Colonic mucosa (tissue), 4 donors: Measurements from ENCODE around the gene NABP1. TPM values are rescaled to one million over a fixed set of nuclear protein-coding genes. Genes with fewer than 3 reads are reported as not detected.

ENCODE experiments used
- DNase-seq: peaks from one replicate; pipeline ENCODE4 v3.0.0-alpha.2; 2020
- H3K27ac ChIP-seq: fragments of 200-600 bp; one replicate; pipeline ENCODE4 v1.8.0; 2021
- H3K27me3 ChIP-seq: fragments of 200-600 bp; one replicate; pipeline ENCODE4 v1.8.0; 2021
- H3K36me3 ChIP-seq: fragments of 200-600 bp; one replicate; pipeline ENCODE4 v1.8.0; 2021
- H3K4me1 ChIP-seq: fragments of 200-600 bp; one replicate; pipeline ENCODE4 v1.8.0; 2021; ENCODE audit warnings: mild to moderate bottlenecking
- H3K4me3 ChIP-seq: fragments of 200-600 bp; one replicate; pipeline ENCODE4 v1.8.0; 2021
- H3K9ac ChIP-seq, 2 donors: one replicate each; pipeline ENCODE4 v1.7.0; 2013; ENCODE audit warnings: control low read depth in 2 of 2, low read depth in 2 of 2, low read length in 2 of 2
- H3K9me3 ChIP-seq: fragments of 200-600 bp; one replicate; pipeline ENCODE4 v1.8.0; 2021
- CTCF ChIP-seq: fragments of 200-600 bp; IDR thresholded peaks from one replicate; pipeline ENCODE4 v1.8.0; 2022; ENCODE audit warnings: antibody characterized with exemption, mild to moderate bottlenecking
- intact Hi-C: fragments of 100-400 bp; cut with DNase I; formaldehyde crosslinking; loops from one replicate; pipeline ENCODE4 v1.14.1; 2022
- total RNA-seq, 2 donors: library from RNA; stranded (reverse); fragmentation: NEBNext Ultra II Directional in 1 of 2; extraction: Animal tissue kit (Norgen Biotek cat#: 25700) in 1 of 2; gene quantifications; one replicate each; pipeline ENCODE4 v1.2.1, GENCODE V29; 2021
- donor health status: healthy.
- donor health status: DM: no; HTN: no; CAD: no.
- donor health status: DM: no; HTN: no; CAD: no.

The NABP1 gene
- total RNA-seq, 2 donors from 2014 or later: 10.1 to 15.9 TPM

- DNase-seq: no peak
- H3K27me3 ChIP-seq: no peaks in the 10 kb centered on the region
- H3K9ac ChIP-seq: no peak overlapping the region
- H3K36me3 ChIP-seq: no peaks in the 10 kb centered on the region
- H3K27ac ChIP-seq: no peak overlapping the region
- no peak for TF ChIP-seq CTCF
- H3K9me3 ChIP-seq: no peaks in the 10 kb centered on the region
- intact Hi-C loops: no loop called here
- H3K4me1 ChIP-seq: no peaks in the 10 kb centered on the region
- no peak overlapping the region for H3K4me3 ChIP-seq
These were observed 7.9 kb upstream of the NABP1 start for GRCh38 chr2:191670076-191670475.

GRCh38 chr2:191670787-191671186 lies 7.1 kb upstream of the NABP1 start:
- DNase-seq: no peak
- no peak for TF ChIP-seq CTCF
- Histone ChIP-seq H3K4me1 (no peaks in the 10 kb centered on the region), H3K27me3 (no peaks in the 10 kb centered on the region), H3K27ac (no peak overlapping the region), H3K4me3 (no peak overlapping the region), H3K9ac (no peak overlapping the region), H3K9me3 (no peaks in the 10 kb centered on the region), H3K36me3 (no peaks in the 10 kb centered on the region)
- intact Hi-C loops: no loop called here

GRCh38 chr2:191675807-191676721 lies 1.9 kb upstream of the NABP1 start:
- intact Hi-C loops: no loop called here
- peak overlapping the region; percentile 58 for H3K27ac ChIP-seq
- no peak for TF ChIP-seq CTCF
- no peaks in the 10 kb centered on the region for H3K27me3 ChIP-seq
- H3K4me3 ChIP-seq: no peak overlapping the region
- H3K4me1 ChIP-seq: no peaks in the 10 kb centered on the region
- no peaks in the 10 kb centered on the region for H3K9me3 ChIP-seq
- H3K36me3 ChIP-seq: no peaks in the 10 kb centered on the region
- no peak overlapping the region for H3K9ac ChIP-seq
- DNase-seq: peak; percentile 51

- Histone ChIP-seq H3K4me3 (peak overlapping the region; percentile 33), H3K36me3 (no peaks in the 10 kb centered on the region), H3K9ac (peak overlapping the region; percentile 91 to 92), H3K27ac (peak overlapping the region; percentile 92), H3K9me3 (no peaks in the 10 kb centered on the region), H3K27me3 (no peaks in the 10 kb centered on the region), H3K4me1 (no peaks in the 10 kb centered on the region)
- no peak for TF ChIP-seq CTCF
- intact Hi-C loops: no loop called here
- DNase-seq: no peak
These were observed 918 bp upstream of the NABP1 start for GRCh38 chr2:191676790-191677645.

GRCh38 chr2:191678437-191679100 lies 633 bp downstream of the NABP1 start:
- Histone ChIP-seq H3K9ac (peak overlapping the region; percentile 87 to 92), H3K4me1 (no peaks in the 10 kb centered on the region), H3K27me3 (no peaks in the 10 kb centered on the region), H3K4me3 (peak overlapping the region; percentile 46), H3K27ac (peak overlapping the region; percentile 92), H3K9me3 (no peaks in the 10 kb centered on the region), H3K36me3 (no peaks in the 10 kb centered on the region)
- no peak for TF ChIP-seq CTCF
- intact Hi-C loops: no loop called here
- peak; percentile 78 for DNase-seq
